ENCODE data around the gene SIRT4.

Gene SIRT4

DNA sequence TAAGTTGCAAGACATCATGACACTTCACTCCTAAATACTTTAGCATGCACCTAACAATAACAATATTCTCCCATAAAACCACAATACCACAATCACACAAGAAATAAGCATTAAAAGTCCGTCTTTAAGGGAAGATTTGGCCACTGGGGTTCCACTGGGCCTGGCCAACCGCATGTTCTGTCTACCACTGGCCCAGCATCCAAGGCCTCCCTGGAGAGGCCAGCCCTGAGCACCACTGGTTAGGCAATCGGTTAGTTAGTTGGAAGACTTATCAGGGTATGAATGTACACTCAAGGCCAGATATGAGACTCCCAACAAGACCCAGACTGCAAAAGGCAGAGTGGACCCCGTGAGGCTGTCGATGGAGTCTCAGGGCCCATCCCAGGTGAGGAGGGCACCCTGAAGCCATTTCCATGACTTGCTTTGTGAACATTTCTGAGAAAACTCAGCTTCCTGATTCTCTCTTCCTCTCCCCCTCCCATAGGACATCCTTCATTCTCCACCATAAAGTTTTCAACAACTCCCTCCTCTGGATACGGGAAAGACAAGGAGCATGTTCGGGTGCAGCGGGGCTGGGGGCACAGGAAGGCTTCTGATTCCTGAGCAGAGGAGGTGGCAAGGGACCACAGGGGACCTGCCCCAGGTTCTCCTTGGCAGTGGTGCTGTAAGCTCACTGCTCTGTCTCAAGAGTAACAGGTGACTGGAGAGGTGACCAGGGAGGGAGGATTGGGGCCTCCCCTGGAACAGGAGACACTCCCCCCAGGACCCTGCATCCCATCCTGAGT is 42.5 kb upstream of the SIRT4 start:
- TF ChIP-seq, protein P1, sequence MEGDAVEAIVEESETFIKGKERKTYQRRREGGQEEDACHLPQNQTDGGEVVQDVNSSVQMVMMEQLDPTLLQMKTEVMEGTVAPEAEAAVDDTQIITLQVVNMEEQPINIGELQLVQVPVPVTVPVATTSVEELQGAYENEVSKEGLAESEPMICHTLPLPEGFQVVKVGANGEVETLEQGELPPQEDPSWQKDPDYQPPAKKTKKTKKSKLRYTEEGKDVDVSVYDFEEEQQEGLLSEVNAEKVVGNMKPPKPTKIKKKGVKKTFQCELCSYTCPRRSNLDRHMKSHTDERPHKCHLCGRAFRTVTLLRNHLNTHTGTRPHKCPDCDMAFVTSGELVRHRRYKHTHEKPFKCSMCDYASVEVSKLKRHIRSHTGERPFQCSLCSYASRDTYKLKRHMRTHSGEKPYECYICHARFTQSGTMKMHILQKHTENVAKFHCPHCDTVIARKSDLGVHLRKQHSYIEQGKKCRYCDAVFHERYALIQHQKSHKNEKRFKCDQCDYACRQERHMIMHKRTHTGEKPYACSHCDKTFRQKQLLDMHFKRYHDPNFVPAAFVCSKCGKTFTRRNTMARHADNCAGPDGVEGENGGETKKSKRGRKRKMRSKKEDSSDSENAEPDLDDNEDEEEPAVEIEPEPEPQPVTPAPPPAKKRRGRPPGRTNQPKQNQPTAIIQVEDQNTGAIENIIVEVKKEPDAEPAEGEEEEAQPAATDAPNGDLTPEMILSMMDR (IDR thresholded peaks at IDR 0.05) = no peak
- peaks cover 0 to 79% (median 56%) of the 10 kb centered on the region in 4 donors for H3K4me1 ChIP-seq
- no peak overlapping the region for H3K4me3 ChIP-seq
- DNase-seq = peak in 1 of 2 donors; percentile 77
- H3K9me3 ChIP-seq = no peaks in the 10 kb centered on the region
- H3K36me3 ChIP-seq = peaks cover 0 to 6% (median 0%) of the 10 kb centered on the region in 3 donors
- intact Hi-C loops (cut with DNase I; ENCODE audit: low total_unique reads) = no loop called here
- no peaks in the 10 kb centered on the region for H3K27me3 ChIP-seq
- H3K27ac ChIP-seq = peak overlapping the region in 1 of 2 donors; percentile 80

DNA sequence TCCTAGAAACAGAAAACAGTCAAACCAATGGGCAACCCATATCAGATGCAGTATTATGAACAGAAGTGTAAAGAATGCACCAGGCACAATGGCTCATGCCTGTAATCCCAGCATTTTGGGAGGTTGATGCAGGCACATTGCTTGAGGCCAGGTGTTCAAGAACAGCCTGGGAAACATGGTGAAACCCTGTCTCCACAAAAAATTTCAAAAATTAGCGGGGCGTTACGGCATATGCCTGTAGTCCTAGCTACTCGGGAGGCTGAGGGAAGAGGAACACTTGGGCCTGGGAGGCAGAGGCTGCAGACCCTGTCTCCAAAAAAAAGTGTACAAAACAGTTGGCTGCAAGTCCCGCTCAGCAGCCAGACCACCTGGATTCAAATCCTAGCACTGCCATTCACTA is 41.5 kb upstream of the SIRT4 start:
- H3K9me3 ChIP-seq = no peaks in the 10 kb centered on the region
- TF ChIP-seq, protein P1 (IDR thresholded peaks at IDR 0.05) = no peak
- intact Hi-C loops (cut with DNase I; ENCODE audit: low total_unique reads) = no loop called here
- no peaks in the 10 kb centered on the region for H3K36me3 ChIP-seq
- no peak for DNase-seq
- H3K27ac ChIP-seq = no peak overlapping the region
- H3K27me3 ChIP-seq = no peaks in the 10 kb centered on the region
- H3K4me3 ChIP-seq = no peak overlapping the region
- peaks cover 0 to 82% (median 61%) of the 10 kb centered on the region in 4 donors for H3K4me1 ChIP-seq

DNA sequence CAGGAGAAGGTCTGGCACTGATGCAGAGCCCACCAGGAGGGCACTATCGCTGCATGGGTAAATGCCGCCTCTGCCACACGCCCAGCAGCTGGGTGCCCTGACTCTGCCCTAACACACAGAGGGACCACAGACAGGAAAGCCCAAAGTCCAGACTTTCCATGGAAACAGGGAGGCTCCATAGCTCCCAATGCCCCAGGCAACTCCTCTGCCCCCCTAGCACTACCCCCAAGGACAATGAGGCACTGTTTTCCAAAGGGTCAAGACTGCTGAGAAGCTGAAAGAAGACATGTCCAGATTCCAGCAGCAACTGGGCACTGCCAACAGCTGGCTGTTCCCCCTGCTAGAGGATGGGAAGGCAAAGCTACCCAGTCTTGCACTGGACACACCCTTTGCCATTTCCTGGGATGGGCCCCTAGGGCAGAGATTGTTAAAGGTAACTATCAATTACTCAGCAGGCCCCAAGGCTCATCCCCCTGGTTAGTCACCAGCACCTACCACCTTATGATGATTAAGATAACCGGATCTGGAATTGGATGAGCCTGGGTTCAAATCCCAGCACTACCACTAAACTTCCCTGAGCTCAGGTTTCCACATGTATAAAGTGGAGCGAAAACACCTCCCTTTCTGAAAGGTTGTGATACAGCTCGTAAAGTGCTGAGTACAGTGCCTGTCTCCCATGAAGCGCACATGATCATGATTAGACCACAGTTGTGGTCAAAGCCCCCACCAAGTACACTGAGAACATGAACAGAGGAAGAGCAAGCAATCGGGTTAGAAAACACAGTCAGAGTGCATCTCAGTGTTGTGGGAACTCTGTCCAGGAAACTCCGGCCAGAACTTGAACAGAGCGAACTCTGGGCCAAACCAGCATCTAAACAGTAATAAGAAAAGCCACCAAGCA is 39.9 kb upstream of the SIRT4 start:
- Histone ChIP-seq H3K36me3 (no peaks in the 10 kb centered on the region), H3K9me3 (no peaks in the 10 kb centered on the region), H3K4me3 (peak overlapping the region; percentile 77 to 100), H3K4me1 (peaks cover 0 to 66% (median 48%) of the 10 kb centered on the region in 4 donors), H3K27ac (peak overlapping the region; percentile 90 to 96), H3K27me3 (no peaks in the 10 kb centered on the region)
- DNase-seq = peak in 1 of 2 donors; percentile 63
- TF ChIP-seq, protein P1 (IDR thresholded peaks at IDR 0.05) = no peak
- intact Hi-C loops (cut with DNase I; ENCODE audit: low total_unique reads) = no loop called here

DNA sequence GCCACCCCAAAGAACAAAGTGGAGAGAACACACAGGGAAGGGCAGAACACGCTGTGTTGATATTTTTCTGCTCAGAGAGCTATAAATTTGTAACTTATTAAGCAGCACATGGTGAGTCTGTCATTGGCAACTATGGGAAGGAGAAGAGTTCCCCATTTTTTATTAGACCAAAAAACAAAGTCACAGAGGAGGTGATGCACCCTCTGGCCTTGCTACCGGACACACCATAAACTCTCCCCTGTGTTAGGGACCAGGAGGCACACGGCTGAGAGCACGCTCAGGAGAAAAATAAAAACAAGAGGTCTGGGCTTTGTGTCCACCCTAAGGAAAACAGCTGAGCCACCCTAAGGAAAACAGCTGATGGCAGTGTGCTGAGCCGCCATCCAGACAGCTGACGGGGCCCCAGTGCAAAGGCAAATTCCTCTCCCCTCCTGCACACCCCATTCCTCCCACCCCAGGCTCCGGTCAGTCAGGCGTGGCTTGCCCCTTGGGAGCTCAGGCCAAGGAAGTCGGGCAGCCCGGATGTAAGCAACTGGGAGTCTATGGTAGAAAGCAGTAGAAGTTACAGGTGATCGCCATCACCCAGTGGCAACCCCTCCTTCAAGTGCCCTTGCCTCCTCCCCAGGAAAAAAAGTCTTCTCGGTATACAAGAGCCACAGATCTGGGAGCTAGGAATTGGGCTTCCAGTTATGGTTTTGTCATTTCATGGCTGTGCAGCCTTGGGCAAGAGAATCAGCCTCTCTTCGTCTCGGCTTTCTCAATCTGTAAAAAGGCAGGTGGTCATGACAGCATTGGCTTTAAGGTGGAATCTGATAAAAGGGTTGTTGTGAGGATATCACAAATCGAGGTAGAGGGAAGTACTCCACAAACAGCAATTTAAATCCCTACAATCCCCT is 39.0 kb upstream of the SIRT4 start:
- no peaks in the 10 kb centered on the region for H3K9me3 ChIP-seq
- intact Hi-C loops (cut with DNase I; ENCODE audit: low total_unique reads) = no loop called here
- peak overlapping the region; percentile 90 to 96 for H3K27ac ChIP-seq
- H3K36me3 ChIP-seq = no peaks in the 10 kb centered on the region
- no peaks in the 10 kb centered on the region for H3K27me3 ChIP-seq
- H3K4me1 ChIP-seq = peaks cover 0 to 57% (median 41%) of the 10 kb centered on the region in 4 donors
- TF ChIP-seq, protein P1 (IDR thresholded peaks at IDR 0.05) = no peak
- H3K4me3 ChIP-seq = peak overlapping the region; percentile 77 to 100
- peak in 1 of 2 donors; percentile 80 for DNase-seq

DNA sequence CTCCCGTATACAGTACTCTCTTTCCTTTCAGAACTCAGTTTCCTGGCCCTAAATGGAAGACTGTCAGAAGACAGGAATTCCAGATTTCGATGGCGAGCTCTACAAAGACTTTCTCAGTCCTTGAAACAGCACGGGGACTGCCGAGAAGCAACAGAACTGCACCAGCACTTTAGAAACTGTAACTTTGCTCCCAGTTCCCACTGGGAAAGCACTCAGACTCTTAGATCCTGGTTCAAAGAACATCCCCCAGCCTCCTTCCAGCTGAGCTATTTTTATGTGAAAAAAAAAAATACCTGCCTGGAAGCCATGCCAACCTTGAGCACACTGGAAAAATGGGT is 38.4 kb upstream of the SIRT4 start:
- intact Hi-C loops (cut with DNase I; ENCODE audit: low total_unique reads) = loop anchor here (2.0 kb wide), 2 partner anchors 35 to 63 kb away; partner anchors contain the start of gene RPLP0
- peak overlapping the region; percentile 77 to 100 for H3K4me3 ChIP-seq

More for the DNA sequence above, 38.4 kb upstream of the SIRT4 start:
- Histone ChIP-seq H3K27ac (peak overlapping the region; percentile 90 to 96), H3K27me3 (no peaks in the 10 kb centered on the region), H3K36me3 (no peaks in the 10 kb centered on the region), H3K9me3 (no peaks in the 10 kb centered on the region), H3K4me1 (peaks cover 0 to 50% (median 38%) of the 10 kb centered on the region in 4 donors)
- TF ChIP-seq, protein P1 (IDR thresholded peaks at IDR 0.05) = no peak
- DNase-seq = no peak
